Measurements from ENCODE around the gene KRT26.

The KRT26 gene

GRCh38 chr17:40724656-40725055, 47.3 kb downstream of the KRT26 start:
- POLR2A ChIA-PET = no interaction called here
- Histone ChIP-seq H3K36me3 (ENCODE audit: control insufficient read depth in 2 of 2, insufficient read depth in 1 of 2, low read length in 2 of 2) (no peaks in the 10 kb centered on the region), H3K4me3 (ENCODE audit: low read depth, low read length) (no peak overlapping the region), H3K27ac (ENCODE audit: extremely low read depth, low read depth, low read length) (no peak overlapping the region), H3K9me3 (ENCODE audit: control insufficient read depth, insufficient read depth, low read depth, low read length) (no peaks in the 10 kb centered on the region), H3K4me1 (ENCODE audit: control insufficient read depth, insufficient read depth, low read length) (no peaks in the 10 kb centered on the region)
- TF ChIP-seq ZNF133 (tag by site-specific recombination; IDR thresholded peaks at IDR 0.05) (no peak), TCF7L2 (IDR thresholded peaks at IDR 0.05; ENCODE audit: borderline replicate concordance, low read depth, low read length) (no peak), ZNF560 (tag by site-specific recombination; IDR thresholded peaks at IDR 0.05; ENCODE audit: borderline replicate concordance) (no peak), ZNF302 (tag by site-specific recombination; IDR thresholded peaks at IDR 0.05; ENCODE audit: low read depth) (no peak), ZNF654 (tag by site-specific recombination; IDR thresholded peaks at IDR 0.05; ENCODE audit: low read depth) (no peak), ZNF26 (tag by site-specific recombination; IDR thresholded peaks at IDR 0.05) (no peak), GLI2 (tag by site-specific recombination; IDR thresholded peaks at IDR 0.05; ENCODE audit: borderline replicate concordance, low read depth) (no peak), HIC1 (tag by site-specific recombination; IDR thresholded peaks at IDR 0.05) (no peak), ZNF571 (tag by site-specific recombination; IDR thresholded peaks at IDR 0.05) (no peak), ZNF138 (tag by site-specific recombination; IDR thresholded peaks at IDR 0.05; ENCODE audit: borderline replicate concordance) (no peak), ZNF169 (tag by site-specific recombination; IDR thresholded peaks at IDR 0.05) (no peak), ZNF354C (tag by site-specific recombination; IDR thresholded peaks at IDR 0.05; ENCODE audit: borderline replicate concordance, low read depth) (no peak), SCRT1 (tag by site-specific recombination; IDR thresholded peaks at IDR 0.05; ENCODE audit: borderline replicate concordance) (no peak), ZNF510 (tag by site-specific recombination; IDR thresholded peaks at IDR 0.05; ENCODE audit: insufficient replicate concordance) (no peak), ZNF513 (tag by site-specific recombination; IDR thresholded peaks at IDR 0.05) (no peak), ZNF214 (tag by site-specific recombination; IDR thresholded peaks at IDR 0.05; ENCODE audit: borderline replicate concordance) (no peak), MYNN (tag by site-specific recombination; IDR thresholded peaks at IDR 0.05; ENCODE audit: borderline replicate concordance) (no peak), ZNF785 (tag by site-specific recombination; IDR thresholded peaks at IDR 0.05) (no peak), ZNF221 (tag by site-specific recombination; IDR thresholded peaks at IDR 0.05; ENCODE audit: borderline replicate concordance) (no peak)
- CTCF ChIA-PET = no interaction called here

GRCh38 chr17:40722241-40722640, 49.8 kb downstream of the KRT26 start:
- Histone ChIP-seq H3K9me3 (ENCODE audit: control insufficient read depth, insufficient read depth, low read depth, low read length) (no peaks in the 10 kb centered on the region), H3K27ac (ENCODE audit: extremely low read depth, low read depth, low read length) (no peak overlapping the region), H3K36me3 (ENCODE audit: control insufficient read depth in 2 of 2, insufficient read depth in 1 of 2, low read length in 2 of 2) (no peaks in the 10 kb centered on the region), H3K4me3 (ENCODE audit: low read depth, low read length) (no peak overlapping the region), H3K4me1 (ENCODE audit: control insufficient read depth, insufficient read depth, low read length) (no peaks in the 10 kb centered on the region)
- ChIA-PET POLR2A (no interaction called here), CTCF (interaction anchor here (0.6 to 0.9 kb wide), 2 partner anchors 16 to 89 kb away, joined by 3 read pairs; no protein-coding TSS in a partner anchor)
- TF ChIP-seq ZNF776 (tag by site-specific recombination; IDR thresholded peaks at IDR 0.05; ENCODE audit: borderline replicate concordance) = no peak
- TF ChIP-seq ZNF239 (tag by site-specific recombination; IDR thresholded peaks at IDR 0.05) = no peak
- no peak for TF ChIP-seq GLIS2 (tag by site-specific recombination; IDR thresholded peaks at IDR 0.05)
- TF ChIP-seq REPIN1 (tag by site-specific recombination; IDR thresholded peaks at IDR 0.05; ENCODE audit: low read depth) = no peak

All from HEK293 (cell line).